ENCODE data around the gene HIVEP3. TPM values are rescaled to one million over a fixed set of nuclear protein-coding genes. Genes with fewer than 3 reads are reported as not detected.

HIVEP3 gene
- total RNA-seq, 2 donors from 2014 or later = 2.3 to 12.8 TPM

DNA sequence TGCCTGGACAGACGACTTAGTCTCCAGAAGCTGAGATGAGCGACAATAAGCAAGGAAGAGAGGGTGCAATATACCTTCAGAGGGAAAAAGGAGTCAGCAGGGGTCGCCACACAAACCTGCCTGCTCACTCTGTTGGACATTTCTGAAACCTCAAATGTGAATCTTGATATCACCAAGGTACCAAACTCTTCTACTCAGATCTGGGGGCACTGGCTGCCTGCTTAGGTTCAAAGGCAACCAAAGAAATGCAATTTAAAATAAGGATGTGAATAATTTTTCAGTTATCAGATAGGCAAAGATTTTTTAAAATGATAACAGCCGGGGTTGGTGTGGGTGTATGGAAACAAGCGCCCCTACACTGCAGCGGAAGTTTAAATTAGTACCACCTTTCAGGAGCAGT, 164.2 kb downstream of the HIVEP3 start:
- H3K4me3 ChIP-seq = no peak overlapping the region
- TF ChIP-seq CTCF (IDR thresholded peaks at IDR 0.05) = no peak
- ATAC-seq (ENCODE audit: insufficient number of reproducible peaks, low FRiP score, low read depth) = no peak

DNA sequence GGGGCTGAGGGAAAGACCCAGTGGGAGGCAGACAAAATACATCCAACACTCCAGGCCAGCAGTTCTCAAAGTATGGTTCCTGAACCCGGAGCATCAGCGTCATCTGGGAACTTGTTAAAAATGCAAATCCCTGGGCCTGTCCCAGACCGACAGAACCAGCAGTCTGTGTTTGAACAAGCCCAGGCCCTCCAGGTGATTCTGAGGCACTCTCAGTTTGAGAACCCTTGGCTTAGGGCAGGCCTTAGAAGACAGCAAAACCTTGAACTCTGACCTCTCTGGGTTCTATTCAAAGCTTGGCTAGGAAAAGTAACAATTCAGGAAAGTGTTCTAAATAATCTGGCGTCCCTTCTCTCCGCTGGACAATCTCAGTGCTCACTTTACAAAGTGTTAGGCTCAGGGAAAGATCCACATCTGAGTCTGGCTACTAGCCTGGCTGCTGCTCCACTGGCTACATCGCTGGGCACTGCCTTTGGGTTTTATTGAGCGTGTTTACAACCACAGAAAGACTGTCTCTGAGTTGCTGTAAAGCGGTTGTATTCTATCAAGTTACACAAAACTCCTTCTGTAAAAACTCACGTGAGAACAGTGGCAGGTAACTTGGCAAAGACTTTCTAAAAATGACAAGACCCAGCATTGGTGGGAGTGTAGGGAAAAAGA, 166.1 kb downstream of the HIVEP3 start:
- no peak overlapping the region for H3K4me3 ChIP-seq
- no peak for TF ChIP-seq CTCF (IDR thresholded peaks at IDR 0.05)
- H3K36me3 ChIP-seq = no peaks in the 10 kb centered on the region
- H3K4me1 ChIP-seq (ENCODE audit: control insufficient read depth in 1 of 2, low read depth in 2 of 2) = no peaks in the 10 kb centered on the region
- ATAC-seq (ENCODE audit: insufficient number of reproducible peaks, low FRiP score, low read depth) = no peak
- no peak overlapping the region for H3K27ac ChIP-seq
- H3K27me3 ChIP-seq (replicated peaks; ENCODE audit: insufficient read depth) = no peaks in the 10 kb centered on the region
- no peak for DNase-seq (ENCODE audit: low spot score)
- no peaks in the 10 kb centered on the region for H3K9me3 ChIP-seq

More for the DNA sequence above, 164.2 kb downstream of the HIVEP3 start:
- Histone ChIP-seq H3K27me3 (replicated peaks; ENCODE audit: insufficient read depth) (no peaks in the 10 kb centered on the region), H3K27ac (no peak overlapping the region), H3K9me3 (no peaks in the 10 kb centered on the region), H3K36me3 (no peaks in the 10 kb centered on the region), H3K4me1 (ENCODE audit: control insufficient read depth in 1 of 2, low read depth in 2 of 2) (no peaks in the 10 kb centered on the region)
- DNase-seq (ENCODE audit: low spot score) = no peak

DNA sequence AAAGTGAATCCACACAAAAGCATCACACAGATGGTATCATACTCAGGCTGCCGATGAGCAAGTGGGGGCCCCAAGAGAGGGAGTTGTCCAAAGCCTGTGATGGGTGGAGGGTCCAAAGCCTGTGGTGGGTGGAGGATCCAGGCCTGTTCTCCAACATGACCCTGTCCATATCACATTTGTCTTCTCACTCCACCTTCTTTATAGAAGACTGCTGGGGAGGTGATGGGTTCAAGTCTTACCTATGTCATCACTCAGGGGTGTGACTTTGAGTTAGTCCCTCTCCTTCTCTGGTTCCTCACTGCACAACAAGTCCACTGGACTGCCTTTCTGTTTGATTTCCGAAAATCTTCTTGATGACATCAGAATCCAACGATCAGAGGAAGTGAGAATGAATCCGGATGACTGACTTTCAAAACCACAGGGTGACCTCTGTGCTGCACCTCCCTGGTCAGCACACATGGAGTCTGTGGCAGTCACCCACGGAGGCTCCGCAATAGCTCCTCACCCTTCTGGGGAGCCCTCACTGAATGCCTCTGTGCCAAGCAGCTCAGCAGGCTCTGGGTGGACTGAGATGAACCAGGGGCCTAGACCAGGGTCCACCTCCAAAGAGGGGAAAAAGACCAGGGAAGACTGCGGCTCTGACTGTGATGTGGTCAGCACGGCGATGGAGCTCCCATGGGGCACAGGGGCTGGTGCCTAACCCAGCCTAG, 166.8 kb downstream of the HIVEP3 start:
- H3K4me3 ChIP-seq = no peak overlapping the region
- H3K9me3 ChIP-seq = no peaks in the 10 kb centered on the region
- ATAC-seq (ENCODE audit: insufficient number of reproducible peaks, low FRiP score, low read depth) (no peak), DNase-seq (ENCODE audit: low spot score) (no peak)
- H3K4me1 ChIP-seq (ENCODE audit: control insufficient read depth in 1 of 2, low read depth in 2 of 2) = no peaks in the 10 kb centered on the region
- no peak for TF ChIP-seq CTCF (IDR thresholded peaks at IDR 0.05)
- no peak overlapping the region for H3K27ac ChIP-seq
- no peaks in the 10 kb centered on the region for H3K27me3 ChIP-seq (replicated peaks; ENCODE audit: insufficient read depth)
- H3K36me3 ChIP-seq = no peaks in the 10 kb centered on the region

DNA sequence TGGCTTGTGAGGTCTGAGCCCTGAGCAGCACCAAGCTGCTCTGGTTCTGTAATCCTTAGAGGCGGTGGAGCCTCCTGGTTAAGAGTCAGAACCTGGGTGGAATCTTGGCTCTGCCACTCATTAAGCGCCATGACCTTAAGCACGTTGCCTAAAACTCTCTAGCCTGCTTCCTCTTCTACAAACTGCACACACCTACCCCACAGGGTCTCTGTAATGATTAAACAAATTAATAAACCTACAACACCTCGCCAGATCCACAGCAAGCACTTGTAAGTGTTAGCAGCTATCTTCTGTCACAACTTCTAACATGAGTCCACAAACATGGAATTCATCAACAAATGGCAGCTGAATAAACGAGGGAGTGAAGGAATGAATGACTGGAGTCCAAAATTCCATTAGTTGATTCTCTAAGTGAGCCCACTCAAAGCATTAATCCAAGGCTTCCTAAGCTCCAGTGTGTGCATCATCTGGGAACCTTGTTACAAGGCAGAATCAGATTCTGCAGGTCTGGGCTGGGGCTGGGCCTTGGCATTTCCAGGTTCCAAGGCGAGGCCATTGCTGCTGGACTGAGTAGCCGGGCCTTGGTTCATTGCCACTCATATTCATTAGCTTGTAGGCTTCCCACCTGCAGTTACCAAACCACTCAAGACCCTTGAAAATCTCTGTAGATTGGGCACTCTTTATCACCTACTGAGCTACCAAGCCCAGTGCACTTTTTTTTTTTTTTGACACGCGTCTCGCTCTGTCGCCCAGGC, 168.6 kb downstream of the HIVEP3 start:
- Histone ChIP-seq H3K4me3 (no peak overlapping the region), H3K27me3 (replicated peaks; ENCODE audit: insufficient read depth) (no peaks in the 10 kb centered on the region), H3K4me1 (ENCODE audit: control insufficient read depth in 1 of 2, low read depth in 2 of 2) (no peaks in the 10 kb centered on the region), H3K36me3 (no peaks in the 10 kb centered on the region), H3K27ac (no peak overlapping the region), H3K9me3 (no peaks in the 10 kb centered on the region)
- TF ChIP-seq CTCF (IDR thresholded peaks at IDR 0.05) = no peak
- DNase-seq (ENCODE audit: low spot score) = no peak
- ATAC-seq (ENCODE audit: insufficient number of reproducible peaks, low FRiP score, low read depth) = no peak

DNA sequence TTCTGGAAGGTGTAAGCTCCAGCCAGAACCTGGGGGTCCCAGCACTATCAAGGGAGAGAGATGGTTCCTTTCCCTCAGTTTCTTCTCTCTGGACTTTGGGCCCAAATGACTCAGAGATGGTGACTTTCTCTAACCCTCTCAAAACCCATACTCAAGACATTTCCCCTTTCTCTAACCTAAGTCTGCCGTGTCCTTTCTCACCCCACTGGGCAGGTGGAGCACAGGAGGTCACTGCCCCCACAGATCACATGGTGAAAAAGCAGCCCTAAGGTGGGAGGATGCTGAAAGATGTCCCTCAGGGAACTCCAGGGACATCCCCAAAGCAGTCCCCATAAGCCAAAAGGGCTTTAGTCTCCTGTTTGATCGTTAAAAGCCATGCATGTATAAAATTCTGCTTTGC, 173.7 kb downstream of the HIVEP3 start:
- Histone ChIP-seq H3K4me3 (no peak overlapping the region), H3K27ac (no peak overlapping the region), H3K36me3 (no peaks in the 10 kb centered on the region), H3K9me3 (no peaks in the 10 kb centered on the region), H3K27me3 (replicated peaks; ENCODE audit: insufficient read depth) (no peaks in the 10 kb centered on the region), H3K4me1 (ENCODE audit: control insufficient read depth in 1 of 2, low read depth in 2 of 2) (no peaks in the 10 kb centered on the region)
- ATAC-seq (ENCODE audit: insufficient number of reproducible peaks, low FRiP score, low read depth) = no peak
- DNase-seq (ENCODE audit: low spot score) = no peak
- TF ChIP-seq CTCF (IDR thresholded peaks at IDR 0.05) = no peak
